Measurements from ENCODE around the gene S100A7.
"Not testable (repeated sequence)": the region's sequence is repeated elsewhere in the genome, so short reads cannot be mapped to it uniquely, and the experiment has no call there.

The S100A7 gene

GRCh38 chr1:153475282-153475681 lies 14.8 kb upstream of the S100A7 start:
- DNase-seq = no peak

GRCh38 chr1:153474347-153474746 lies 13.9 kb upstream of the S100A7 start:
- no peak for DNase-seq

- no peak for DNase-seq
These were observed 10.3 kb upstream of the S100A7 start for GRCh38 chr1:153470707-153471106.

GRCh38 chr1:153466908-153467307 lies 6.5 kb upstream of the S100A7 start:
- no peak for DNase-seq

GRCh38 chr1:153465811-153466636 lies 5.6 kb upstream of the S100A7 start:
- peak; percentile 42 for DNase-seq

- DNase-seq = not testable (repeated sequence)
These were observed 2.3 kb upstream of the S100A7 start for GRCh38 chr1:153462741-153463140.

- no peak for DNase-seq
These were observed 796 bp downstream of the S100A7 start for GRCh38 chr1:153459655-153460054.

- no peak for DNase-seq
These were observed 4.1 kb downstream of the S100A7 start for GRCh38 chr1:153456396-153456795.

GRCh38 chr1:153448851-153449250 lies 11.6 kb downstream of the S100A7 start:
- not testable (repeated sequence) for DNase-seq

GRCh38 chr1:153447498-153448170 lies 12.8 kb downstream of the S100A7 start:
- no peak for DNase-seq

- DNase-seq = no peak
These were observed 16.4 kb downstream of the S100A7 start for GRCh38 chr1:153444078-153444477.

GRCh38 chr1:153443486-153443885 lies 17.0 kb downstream of the S100A7 start:
- no peak for DNase-seq

GRCh38 chr1:153441238-153441755 lies 19.2 kb downstream of the S100A7 start:
- no peak for DNase-seq

GRCh38 chr1:153439273-153439672 lies 21.2 kb downstream of the S100A7 start:
- DNase-seq = no peak

GRCh38 chr1:153438599-153438998 lies 21.9 kb downstream of the S100A7 start:
- no peak for DNase-seq

GRCh38 chr1:153437236-153437635 lies 23.2 kb downstream of the S100A7 start:
- DNase-seq = no peak

- DNase-seq = no peak
These were observed 25.6 kb downstream of the S100A7 start for GRCh38 chr1:153434746-153435455.

- DNase-seq = no peak
These were observed 27.4 kb downstream of the S100A7 start for GRCh38 chr1:153432874-153433681.

- DNase-seq = no peak
These were observed 28.5 kb downstream of the S100A7 start for GRCh38 chr1:153431928-153432327.

- no peak for DNase-seq
These were observed 29.0 kb downstream of the S100A7 start for GRCh38 chr1:153431427-153431826.

- no peak for DNase-seq
These were observed 29.4 kb downstream of the S100A7 start for GRCh38 chr1:153431002-153431401.

- no peak for DNase-seq
These were observed 29.9 kb downstream of the S100A7 start for GRCh38 chr1:153430561-153430960.

- no peak for DNase-seq
These were observed 30.3 kb downstream of the S100A7 start for GRCh38 chr1:153430166-153430553.

Data from CD4-positive, alpha-beta T cell treated with Interferon gamma for 1 hour (primary cell).